Neutrophil (primary cell): ENCODE results near the gene BORCS5.
"Not testable (repeated sequence)": the region's sequence is repeated elsewhere in the genome, so short reads cannot be mapped to it uniquely, and the experiment has no call there.

Source experiments
- H3K27ac ChIP-seq: fragments of 200-600 bp; sonication (generic); 2 replicates; pipeline ENCODE4 v1.5.1; 2016; ENCODE audit warnings: mild to moderate bottlenecking, moderate library complexity
- H3K27me3 ChIP-seq: fragments of 200-600 bp; sonication (generic); 2 replicates; pipeline ENCODE4 v1.6.0; 2016; ENCODE audit warnings: mild to moderate bottlenecking
- H3K36me3 ChIP-seq: fragments of 200-600 bp; sonication (generic); 2 replicates; pipeline ENCODE4 v1.5.1; 2017
- H3K4me1 ChIP-seq, 2 experiments: fragments of 200-600 bp in 1 of 2; sonication (generic) in 1 of 2; 1 replicate in 1 of 2; 2 replicates in 1 of 2; pipeline versions ENCODE4 v1.5.1 to v1.6.1; 2013 to 2016; ENCODE audit warnings: low read depth in 1 of 2, low read length in 1 of 2, mild to moderate bottlenecking in 1 of 2, moderate library complexity in 1 of 2; ENCODE audit not compliant: control insufficient read depth in 1 of 2, insufficient read depth in 1 of 2
- H3K4me3 ChIP-seq, 2 experiments: fragments of 200-600 bp in 1 of 2; sonication (generic) in 1 of 2; 1 replicate in 1 of 2; 2 replicates in 1 of 2; pipeline ENCODE4 v1.5.1; 2013 to 2016; ENCODE audit warnings: low read depth in 1 of 2, low read length in 1 of 2, mild to moderate bottlenecking in 1 of 2, moderate library complexity in 1 of 2
- H3K9me3 ChIP-seq: fragments of 200-600 bp; sonication (generic); 2 replicates; pipeline ENCODE4 v1.5.1; 2016
- CTCF ChIP-seq: fragments of 200-600 bp; sonication (generic); IDR thresholded peaks from 2 replicates; pipeline ENCODE4 v1.5.1; 2016; ENCODE audit warnings: antibody characterized with exemption

Gene BORCS5

GRCh38 chr12:12492547-12492946 is 135.7 kb downstream of the BORCS5 start:
- TF ChIP-seq CTCF = no peak
- H3K36me3 ChIP-seq = peaks cover 12% of the 10 kb centered on the region
- no peak overlapping the region for H3K4me3 ChIP-seq
- no peak overlapping the region for H3K27ac ChIP-seq
- no peaks in the 10 kb centered on the region for H3K9me3 ChIP-seq
- H3K27me3 ChIP-seq = no peaks in the 10 kb centered on the region
- H3K4me1 ChIP-seq = peaks cover 9 to 18% of the 10 kb centered on the region in 2 experiments

DNA sequence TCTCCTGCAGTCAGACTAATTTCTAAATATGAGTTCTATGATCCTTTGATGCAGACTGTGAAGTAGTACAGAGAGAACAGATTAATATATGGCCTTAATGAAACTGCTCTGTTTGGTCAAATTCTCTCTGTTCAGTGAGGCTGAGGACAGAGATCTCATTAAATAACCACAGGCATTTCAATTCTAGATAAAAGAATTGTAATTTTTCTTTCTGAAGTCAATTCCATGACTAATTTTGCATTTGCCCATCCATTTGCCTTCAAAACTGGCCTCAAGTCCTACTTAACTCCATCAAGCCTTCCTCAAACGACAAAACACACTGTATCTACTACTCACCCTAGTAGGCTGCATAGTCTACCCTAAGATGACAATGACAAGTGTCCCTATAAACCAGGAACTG is 138.7 kb downstream of the BORCS5 start:
- no peak for TF ChIP-seq CTCF
- no peaks in the 10 kb centered on the region for H3K27me3 ChIP-seq
- no peaks in the 10 kb centered on the region for H3K36me3 ChIP-seq
- H3K27ac ChIP-seq = no peak overlapping the region
- no peak overlapping the region for H3K4me3 ChIP-seq
- peaks cover 14 to 18% of the 10 kb centered on the region in 2 experiments for H3K4me1 ChIP-seq
- no peaks in the 10 kb centered on the region for H3K9me3 ChIP-seq

- Histone ChIP-seq H3K27ac (no peak overlapping the region), H3K4me3 (no peak overlapping the region), H3K27me3 (no peaks in the 10 kb centered on the region), H3K9me3 (no peaks in the 10 kb centered on the region), H3K36me3 (no peaks in the 10 kb centered on the region), H3K4me1 (peaks cover under 1 to 5% of the 10 kb centered on the region in 2 experiments)
- no peak for TF ChIP-seq CTCF
These were observed 141.3 kb downstream of the BORCS5 start for GRCh38 chr12:12498210-12498609.

DNA sequence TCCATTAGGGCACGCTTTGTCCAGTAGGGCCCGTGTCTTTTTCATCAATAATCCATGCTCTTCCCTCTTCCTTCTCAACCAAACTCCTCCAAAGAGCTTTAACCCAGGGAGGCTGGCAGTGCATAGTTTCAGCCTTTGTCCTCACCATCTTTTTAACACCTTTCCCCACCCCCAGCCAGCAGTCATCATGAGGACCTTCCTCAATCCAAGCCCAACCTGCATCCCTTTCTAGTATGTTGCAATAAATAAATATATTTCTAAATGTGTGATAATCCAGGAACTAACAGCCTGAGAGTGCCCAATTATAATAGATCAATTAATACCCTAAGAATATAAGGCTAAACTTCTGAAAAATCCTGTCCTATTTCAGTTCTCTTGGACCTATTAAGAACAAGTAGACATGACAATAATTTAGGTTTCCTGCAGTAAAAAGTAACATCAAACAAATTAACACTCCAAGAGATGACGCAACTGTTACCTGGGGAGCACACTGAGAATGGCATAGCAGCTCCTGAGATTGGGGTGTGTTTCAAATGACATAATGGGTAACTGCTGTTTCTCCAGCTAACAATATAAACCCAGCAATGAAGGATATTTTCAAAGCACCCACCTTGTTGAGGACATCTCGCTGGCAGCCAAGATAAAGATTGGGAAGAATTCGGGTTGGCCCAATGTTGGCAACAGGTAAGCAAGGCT is 143.2 kb downstream of the BORCS5 start:
- Histone ChIP-seq H3K4me1 (peaks cover 0 to 5% of the 10 kb centered on the region in 2 experiments), H3K36me3 (no peaks in the 10 kb centered on the region), H3K27ac (no peak overlapping the region), H3K4me3 (no peak overlapping the region), H3K9me3 (no peaks in the 10 kb centered on the region), H3K27me3 (no peaks in the 10 kb centered on the region)
- no peak for TF ChIP-seq CTCF

- peaks cover 4 to 9% of the 10 kb centered on the region in 2 experiments for H3K4me1 ChIP-seq
These were observed 144.2 kb downstream of the BORCS5 start for GRCh38 chr12:12501121-12501520.

GRCh38 chr12:12502130-12502814 is 145.4 kb downstream of the BORCS5 start:
- not testable (repeated sequence) for H3K27me3 ChIP-seq, H3K36me3 ChIP-seq, H3K9me3 ChIP-seq, H3K4me3 ChIP-seq, H3K27ac ChIP-seq
- H3K4me1 ChIP-seq = peaks cover 14 to 15% of the 10 kb centered on the region in 2 experiments

More at GRCh38 chr12:12501121-12501520, 144.2 kb downstream of the BORCS5 start:
- no peak overlapping the region for H3K27ac ChIP-seq
- no peaks in the 10 kb centered on the region for H3K36me3 ChIP-seq
- TF ChIP-seq CTCF = no peak
- H3K9me3 ChIP-seq = no peaks in the 10 kb centered on the region
- H3K4me3 ChIP-seq = no peak overlapping the region
- H3K27me3 ChIP-seq = no peaks in the 10 kb centered on the region
